CD14-positive monocyte (primary cell): ENCODE results near the gene HSD17B14. TPM values are rescaled to one million over a fixed set of nuclear protein-coding genes. Genes with fewer than 3 reads are reported as not detected.
A peak's percentile ranks its signal among the peaks of the same experiment; 100 is the strongest.

Experiments used
- DNase-seq, 3 donors: peaks; one replicate each; pipeline ENCODE4 v3.0.0-alpha.2; 2011 to 2022
- H2AFZ ChIP-seq: 2 replicates; pipeline ENCODE4 v1.6.0; 2012; ENCODE audit warnings: mild to moderate bottlenecking, low read depth, low read length, inconsistent platforms; ENCODE audit not compliant: insufficient read depth, poor library complexity, severe bottlenecking
- H3K27ac ChIP-seq, 2 donors: 1 replicate in 1 of 2; 2 replicates in 1 of 2; pipeline ENCODE4 v1.5.1; 2012 to 2013; ENCODE audit warnings: low read length in 2 of 2, control low read depth in 1 of 2, inconsistent platforms in 1 of 2, low read depth in 1 of 2, mild to moderate bottlenecking in 1 of 2
- H3K27me3 ChIP-seq, 2 donors: one replicate each; pipeline versions ENCODE4 v1.6.0 to v1.6.1; 2011 to 2013; ENCODE audit warnings: low read length in 2 of 2; ENCODE audit not compliant: control insufficient read depth in 2 of 2, insufficient read depth in 2 of 2
- H3K36me3 ChIP-seq, 2 donors: replicated peaks in 1 of 2; 1 replicate in 1 of 2; 2 replicates in 1 of 2; pipeline versions ENCODE4 v1.5.1 to v1.6.1; 2012 to 2013; ENCODE audit warnings: low read length in 2 of 2, control low read depth in 1 of 2, inconsistent platforms in 1 of 2, mild to moderate bottlenecking in 1 of 2; ENCODE audit not compliant: insufficient read depth in 2 of 2, control insufficient read depth in 1 of 2
- H3K4me1 ChIP-seq, 2 donors: 1 replicate in 1 of 2; 2 replicates in 1 of 2; pipeline versions ENCODE4 v1.5.1 to v1.6.1; 2012 to 2013; ENCODE audit warnings: low read length in 2 of 2, control low read depth in 1 of 2, inconsistent platforms in 1 of 2, mild to moderate bottlenecking in 1 of 2, moderate library complexity in 1 of 2; ENCODE audit not compliant: insufficient read depth in 2 of 2, control insufficient read depth in 1 of 2
- H3K4me2 ChIP-seq: replicated peaks from 2 replicates; pipeline ENCODE3; 2012; ENCODE audit warnings: low read length, moderate library complexity, mild to moderate bottlenecking; ENCODE audit not compliant: poor library complexity, severe bottlenecking; ENCODE audit errors: extremely low read depth
- H3K4me3 ChIP-seq, 3 experiments: fragments of 200-600 bp in 1 of 3; sonication (generic) in 1 of 3; replicated peaks in 1 of 3; 1 replicate in 2 of 3; 2 replicates in 1 of 3; pipeline ENCODE4 v1.5.1; 2011 to 2013; ENCODE audit warnings: low read length in 3 of 3, mild to moderate bottlenecking in 3 of 3, control low read depth in 2 of 3, low read depth in 2 of 3, inconsistent platforms in 1 of 3, moderate library complexity in 1 of 3
- H3K79me2 ChIP-seq: 2 replicates; pipeline ENCODE4 v1.6.0; 2012; ENCODE audit warnings: mild to moderate bottlenecking, control low read depth, inconsistent platforms, low read length, moderate library complexity; ENCODE audit not compliant: insufficient read depth
- H3K9ac ChIP-seq: 2 replicates; pipeline ENCODE4 v1.6.0; 2017; ENCODE audit warnings: low read length, mild to moderate bottlenecking; ENCODE audit not compliant: insufficient read depth, poor library complexity, severe bottlenecking
- H3K9me3 ChIP-seq, 2 donors: replicated peaks in 1 of 2; 1 replicate in 1 of 2; 2 replicates in 1 of 2; pipeline versions ENCODE4 v1.5.1 to v1.6.1; 2012 to 2013; ENCODE audit warnings: low read length in 2 of 2, control low read depth in 1 of 2; ENCODE audit not compliant: control insufficient read depth in 1 of 2, insufficient read depth in 1 of 2
- H4K20me1 ChIP-seq: 2 replicates; pipeline ENCODE4 v1.6.0; 2012; ENCODE audit warnings: mild to moderate bottlenecking, low read length, control low read depth, moderate library complexity; ENCODE audit not compliant: insufficient read depth
- H3K27ac Mint-ChIP-seq, 7 donors: one replicate each; pipeline ENCODE4 v1.8.0; 2020; ENCODE audit warnings: mild to moderate bottlenecking in 7 of 7, mixed read lengths in 7 of 7, moderate library complexity in 6 of 7, inconsistent platforms in 2 of 7
- H3K27me3 Mint-ChIP-seq, 3 donors: one replicate each; pipeline ENCODE4 v1.8.0; 2021 to 2022; ENCODE audit warnings: low read depth in 3 of 3, mild to moderate bottlenecking in 3 of 3, mixed read lengths in 3 of 3, moderate library complexity in 3 of 3, inconsistent platforms in 1 of 3
- H3K36me3 Mint-ChIP-seq, 2 donors: one replicate each; pipeline ENCODE4 v1.8.0; 2020; ENCODE audit warnings: mixed read lengths in 2 of 2, inconsistent platforms in 1 of 2, mild to moderate bottlenecking in 1 of 2
- H3K4me1 Mint-ChIP-seq: one replicate; pipeline ENCODE4 v1.8.0; 2020; ENCODE audit warnings: mild to moderate bottlenecking, mixed read lengths
- H3K4me3 Mint-ChIP-seq, 2 donors: one replicate each; pipeline ENCODE4 v1.8.0; 2020; ENCODE audit warnings: mild to moderate bottlenecking in 2 of 2, mixed read lengths in 2 of 2, moderate library complexity in 1 of 2
- H3K9me3 Mint-ChIP-seq, 7 donors: one replicate each; pipeline ENCODE4 v1.8.0; 2020 to 2022; ENCODE audit warnings: mixed read lengths in 7 of 7, mild to moderate bottlenecking in 6 of 7, moderate library complexity in 6 of 7, inconsistent platforms in 2 of 7
- CTCF ChIP-seq: fragments of 200-600 bp; IDR thresholded peaks from one replicate; pipeline ENCODE4 v1.8.0; 2022; ENCODE audit warnings: antibody characterized with exemption, mild to moderate bottlenecking
- WGBS: methylation state at CpG from one replicate; pipeline ENCODE4 v1.1.5; 2013; ENCODE audit warnings: missing lambda C conversion rate; ENCODE audit not compliant: insufficient coverage; 5-methylcytosine and 5-hydroxymethylcytosine counted together
- intact Hi-C, 2 donors: fragments of 100-400 bp; cut with micrococcal nuclease; formaldehyde crosslinking; loops; one replicate each; pipeline versions ENCODE4 v1.15.0 to v1.15.1; 2023
- polyA plus RNA-seq, 3 donors: library from polyadenylated mRNA; depleted of rRNA in 1 of 3; unstranded in 2 of 3; stranded (reverse) in 1 of 3; fragments of 300-500 nt in 2 of 3; fragments of >200 nt in 1 of 3; fragmentation: Illumina TruSeq in 2 of 3; gene quantifications; 1 replicate in 2 of 3; 2 replicates in 1 of 3; pipeline ENCODE4 v1.2.3, GENCODE V29; 2012 to 2021

Gene HSD17B14
- polyA plus RNA-seq, 3 donors = not detected

- DNase-seq = no peak
- no peaks in the 10 kb centered on the region for H3K27me3 ChIP-seq
- no peak overlapping the region for H3K27ac ChIP-seq
- no peak overlapping the region for H3K4me2 ChIP-seq
- H3K4me1 ChIP-seq = peaks cover 4 to 6% of the 10 kb centered on the region in 2 donors
- no peak overlapping the region for H3K9ac ChIP-seq
- intact Hi-C loops = loop anchor here in 1 of 2 donors (5.0 kb wide), 1 partner anchor 176 kb away; no protein-coding TSS in a partner anchor
- no peak for TF ChIP-seq CTCF
- peaks cover 2 to 4% (median 2%) of the 10 kb centered on the region in 3 donors for H3K27me3 Mint-ChIP-seq
- no peaks in the 10 kb centered on the region for H3K9me3 Mint-ChIP-seq
- H3K4me3 Mint-ChIP-seq = no peak overlapping the region
- no peaks in the 10 kb centered on the region for H3K9me3 ChIP-seq
- WGBS = 96% methylated on average over 13 of the region's 20 CpGs
- peaks cover 6% of the 10 kb centered on the region for H3K4me1 Mint-ChIP-seq
- no peaks in the 10 kb centered on the region for H3K36me3 ChIP-seq
- H3K79me2 ChIP-seq = no peaks in the 10 kb centered on the region
- peaks cover 0 to 5% of the 10 kb centered on the region in 2 donors for H3K36me3 Mint-ChIP-seq
- no peak overlapping the region for H2AFZ ChIP-seq
- peak overlapping the region in 1 of 7 donors; percentile 48 for H3K27ac Mint-ChIP-seq
- H3K4me3 ChIP-seq = no peak overlapping the region
- H4K20me1 ChIP-seq = no peaks in the 10 kb centered on the region
These were observed 39.8 kb downstream of the HSD17B14 start for GRCh38 chr19:48796298-48797083.

GRCh38 chr19:48795685-48796070 is 40.6 kb downstream of the HSD17B14 start:
- H3K4me3 ChIP-seq = peak overlapping the region in 1 of 3 experiments; percentile 89
- H3K9me3 Mint-ChIP-seq = no peaks in the 10 kb centered on the region
- H2AFZ ChIP-seq = no peak overlapping the region
- H3K27me3 Mint-ChIP-seq = peaks cover 2 to 4% (median 2%) of the 10 kb centered on the region in 3 donors
- intact Hi-C loops = loop anchor here (1.0 to 5.0 kb wide), 2 partner anchors 40 to 177 kb away; no protein-coding TSS in a partner anchor
- H3K9me3 ChIP-seq = no peaks in the 10 kb centered on the region
- H3K27me3 ChIP-seq = no peaks in the 10 kb centered on the region
- peak overlapping the region; percentile 13 to 95 (median 88) for H3K27ac Mint-ChIP-seq
- no peaks in the 10 kb centered on the region for H4K20me1 ChIP-seq
- H3K4me3 Mint-ChIP-seq = peak overlapping the region in 1 of 2 donors; percentile 94
- peaks cover 4 to 6% of the 10 kb centered on the region in 2 donors for H3K4me1 ChIP-seq
- no peak overlapping the region for H3K9ac ChIP-seq
- no peaks in the 10 kb centered on the region for H3K36me3 ChIP-seq
- H3K4me2 ChIP-seq = peak overlapping the region; percentile 67
- TF ChIP-seq CTCF = no peak
- no peak for DNase-seq
- H3K27ac ChIP-seq = peak overlapping the region in 1 of 2 donors; percentile 76
- 100% methylated on average over 2 of the region's 2 CpGs for WGBS
- no peaks in the 10 kb centered on the region for H3K79me2 ChIP-seq
- H3K4me1 Mint-ChIP-seq = peaks cover 6% of the 10 kb centered on the region
- peaks cover 0 to 5% of the 10 kb centered on the region in 2 donors for H3K36me3 Mint-ChIP-seq
